CD4-positive, alpha-beta T cell (primary cell): Measurements from ENCODE around the gene TEX2. TPM values are rescaled to one million over a fixed set of nuclear protein-coding genes. Genes with fewer than 3 reads are reported as not detected.

ENCODE experiments used
- ATAC-seq: fragments of 200-7000 bp; cut with Tn5 transposase; one replicate; pipeline ENCODE4 v1.10.0; 2022; ENCODE audit warnings: mild to moderate bottlenecking; ENCODE audit not compliant: poor library complexity
- CTCF ChIA-PET: fragments of 350-600 bp; sonication (Branson Sonifier 250); formaldehyde crosslinking; loops from one replicate; lab custom pipeline; 2021; ENCODE audit warnings: antibody characterized with exemption, inconsistent platforms; lab: Charles Lee
- POLR2A ChIA-PET: fragments of 350-600 bp; sonication (Branson Sonifier 250); formaldehyde crosslinking; loops from one replicate; lab custom pipeline; 2021; ENCODE audit warnings: antibody characterized with exemption, inconsistent platforms; lab: Charles Lee
- DNase-seq, 14 experiments: peaks; one replicate each; pipeline ENCODE4 v3.0.0-alpha.2; 2013 to 2020; ENCODE audit warnings: mixed read lengths in 2 of 14
- H3K27ac ChIP-seq, 2 donors: one replicate each; pipeline versions ENCODE4 v1.5.1 to v1.7.0; 2013; ENCODE audit warnings: low read length in 2 of 2, low read depth in 1 of 2, mild to moderate bottlenecking in 1 of 2
- H3K27me3 ChIP-seq, 2 experiments: 1 replicate in 1 of 2; 2 replicates in 1 of 2; pipeline versions ENCODE4 v1.6.1 to v1.7.0; 2013; ENCODE audit warnings: low read length in 2 of 2, control low read depth in 1 of 2, mild to moderate bottlenecking in 1 of 2, moderate library complexity in 1 of 2; ENCODE audit not compliant: insufficient read depth in 2 of 2, control insufficient read depth in 1 of 2
- H3K36me3 ChIP-seq: one replicate; pipeline ENCODE4 v1.6.1; 2013; ENCODE audit warnings: low read length, control low read depth; ENCODE audit not compliant: insufficient read depth
- H3K4me1 ChIP-seq: one replicate; pipeline ENCODE4 v1.6.1; 2013; ENCODE audit warnings: low read length, control low read depth; ENCODE audit not compliant: insufficient read depth
- H3K4me3 ChIP-seq: one replicate; pipeline ENCODE4 v1.5.1; 2013; ENCODE audit warnings: mild to moderate bottlenecking, low read length, moderate library complexity
- H3K9me3 ChIP-seq, 2 experiments: 1 replicate in 1 of 2; 2 replicates in 1 of 2; pipeline versions ENCODE4 v1.6.1 to v1.7.0; 2013; ENCODE audit warnings: low read length in 2 of 2, mild to moderate bottlenecking in 2 of 2, control low read depth in 1 of 2, moderate library complexity in 1 of 2; ENCODE audit not compliant: control insufficient read depth in 1 of 2, insufficient read depth in 1 of 2
- H3K27ac Mint-ChIP-seq: one replicate; pipeline ENCODE4 v1.8.0; 2020; ENCODE audit warnings: mixed read lengths
- H3K27me3 Mint-ChIP-seq: one replicate; pipeline ENCODE4 v1.8.0; 2021; ENCODE audit warnings: mixed read lengths
- H3K36me3 Mint-ChIP-seq: one replicate; pipeline ENCODE4 v1.8.0; 2021; ENCODE audit warnings: low read depth, mixed read lengths
- H3K4me1 Mint-ChIP-seq: one replicate; pipeline ENCODE4 v1.8.0; 2021; ENCODE audit warnings: low read depth, mixed read lengths
- H3K4me3 Mint-ChIP-seq: one replicate; pipeline ENCODE4 v1.8.0; 2020; ENCODE audit warnings: mild to moderate bottlenecking, mixed read lengths
- H3K9me3 Mint-ChIP-seq: one replicate; pipeline ENCODE4 v1.8.0; 2020; ENCODE audit warnings: mixed read lengths
- intact Hi-C, 2 experiments: fragments of 100-400 bp; cut with DNase I in 1 of 2; cut with micrococcal nuclease in 1 of 2; formaldehyde crosslinking; loops; one replicate each; pipeline versions ENCODE4 v1.15.1 to v1.9.0; 2023 to 2025; cut with DNase I, micrococcal nuclease
- total RNA-seq, 174 experiments: library from RNA in 2 of 174; stranded (reverse) in 2 of 174; gene quantifications; one replicate each; pipeline ENCODE4 v1.2.3 and lab custom pipeline; 2021 to 2026
- TF ChIP-seq, protein P1 (sequence below): fragments of 200-600 bp; IDR thresholded peaks from one replicate; pipeline ENCODE4 v1.8.0; 2022; ENCODE audit warnings: antibody characterized with exemption, mild to moderate bottlenecking

TEX2 gene
- total RNA-seq, 2 experiments from 2014 or later = 8.6 to 8.9 TPM

DNA sequence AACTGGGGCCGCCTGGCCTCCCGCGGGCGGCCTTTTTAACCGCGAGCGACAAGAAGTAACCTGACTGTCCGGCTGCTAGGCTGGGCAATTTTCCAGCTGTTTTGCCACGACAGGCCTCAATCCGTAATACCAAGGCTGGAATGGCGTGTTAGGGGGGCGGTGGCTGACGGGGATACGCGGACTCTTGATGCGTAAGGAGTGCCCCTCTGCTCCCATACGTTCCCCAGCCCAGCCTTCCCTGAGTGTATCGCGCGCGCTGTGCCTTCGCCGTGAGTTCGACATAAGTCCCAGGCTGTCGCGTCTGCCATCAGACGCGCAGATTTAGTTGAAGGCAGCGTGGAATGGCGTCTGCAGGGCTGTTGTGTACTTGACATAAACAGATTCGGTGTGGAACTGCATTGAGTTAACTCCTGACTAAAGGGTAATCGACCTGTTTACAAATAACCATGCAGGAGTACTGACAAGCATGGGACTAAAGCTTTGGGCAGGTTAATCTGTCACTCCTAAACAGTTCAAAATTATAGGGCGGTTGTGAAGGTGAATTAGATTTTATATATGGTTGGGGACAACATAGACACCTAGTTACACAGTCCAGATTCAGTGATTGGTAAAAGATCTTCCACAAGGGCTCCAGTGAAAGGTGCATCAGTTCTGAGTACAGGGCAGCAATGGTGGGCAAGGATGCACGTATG lies 116.5 kb downstream of the TEX2 start:
- peak overlapping the region; percentile 78 for H3K4me3 ChIP-seq
- POLR2A ChIA-PET = interaction anchor here (0.6 to 5.0 kb wide), 64 partner anchors 9 to 1027 kb away, joined by 3 to 166 read pairs (median 7); partner anchors contain the start of genes CCDC47, CD79B, CEP95 and DDX42
- H3K9me3 ChIP-seq = no peaks in the 10 kb centered on the region
- peak overlapping the region; percentile 73 to 91 for H3K27ac ChIP-seq
- TF ChIP-seq, protein P1, sequence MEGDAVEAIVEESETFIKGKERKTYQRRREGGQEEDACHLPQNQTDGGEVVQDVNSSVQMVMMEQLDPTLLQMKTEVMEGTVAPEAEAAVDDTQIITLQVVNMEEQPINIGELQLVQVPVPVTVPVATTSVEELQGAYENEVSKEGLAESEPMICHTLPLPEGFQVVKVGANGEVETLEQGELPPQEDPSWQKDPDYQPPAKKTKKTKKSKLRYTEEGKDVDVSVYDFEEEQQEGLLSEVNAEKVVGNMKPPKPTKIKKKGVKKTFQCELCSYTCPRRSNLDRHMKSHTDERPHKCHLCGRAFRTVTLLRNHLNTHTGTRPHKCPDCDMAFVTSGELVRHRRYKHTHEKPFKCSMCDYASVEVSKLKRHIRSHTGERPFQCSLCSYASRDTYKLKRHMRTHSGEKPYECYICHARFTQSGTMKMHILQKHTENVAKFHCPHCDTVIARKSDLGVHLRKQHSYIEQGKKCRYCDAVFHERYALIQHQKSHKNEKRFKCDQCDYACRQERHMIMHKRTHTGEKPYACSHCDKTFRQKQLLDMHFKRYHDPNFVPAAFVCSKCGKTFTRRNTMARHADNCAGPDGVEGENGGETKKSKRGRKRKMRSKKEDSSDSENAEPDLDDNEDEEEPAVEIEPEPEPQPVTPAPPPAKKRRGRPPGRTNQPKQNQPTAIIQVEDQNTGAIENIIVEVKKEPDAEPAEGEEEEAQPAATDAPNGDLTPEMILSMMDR = no peak
- H3K4me1 ChIP-seq = peaks cover 21% of the 10 kb centered on the region
- intact Hi-C loops = loop anchor here (1.0 to 10.0 kb wide), 6 partner anchors 16 to 358 kb away; partner anchors contain the start of genes CEP95 (in 1 of the 2), DDX5 (in 1 of the 2), ERN1 (in 1 of the 2) and GH1 (in 1 of the 2)
- Mint-ChIP-seq H3K27me3 (no peaks in the 10 kb centered on the region), H3K4me3 (no peak overlapping the region), H3K4me1 (peaks cover 19% of the 10 kb centered on the region), H3K9me3 (no peaks in the 10 kb centered on the region), H3K27ac (no peak overlapping the region), H3K36me3 (peaks cover 40% of the 10 kb centered on the region)
- ATAC-seq = peak; percentile 21
- CTCF ChIA-PET = interaction anchor here (0.9 to 2.0 kb wide), 7 partner anchors 13 to 274 kb away, joined by 3 to 10 read pairs (median 6); partner anchors contain the start of gene ICAM2
- peaks cover 21% of the 10 kb centered on the region for H3K36me3 ChIP-seq
- H3K27me3 ChIP-seq = no peaks in the 10 kb centered on the region
- DNase-seq = peak; percentile 23 to 75 (median 50)

DNA sequence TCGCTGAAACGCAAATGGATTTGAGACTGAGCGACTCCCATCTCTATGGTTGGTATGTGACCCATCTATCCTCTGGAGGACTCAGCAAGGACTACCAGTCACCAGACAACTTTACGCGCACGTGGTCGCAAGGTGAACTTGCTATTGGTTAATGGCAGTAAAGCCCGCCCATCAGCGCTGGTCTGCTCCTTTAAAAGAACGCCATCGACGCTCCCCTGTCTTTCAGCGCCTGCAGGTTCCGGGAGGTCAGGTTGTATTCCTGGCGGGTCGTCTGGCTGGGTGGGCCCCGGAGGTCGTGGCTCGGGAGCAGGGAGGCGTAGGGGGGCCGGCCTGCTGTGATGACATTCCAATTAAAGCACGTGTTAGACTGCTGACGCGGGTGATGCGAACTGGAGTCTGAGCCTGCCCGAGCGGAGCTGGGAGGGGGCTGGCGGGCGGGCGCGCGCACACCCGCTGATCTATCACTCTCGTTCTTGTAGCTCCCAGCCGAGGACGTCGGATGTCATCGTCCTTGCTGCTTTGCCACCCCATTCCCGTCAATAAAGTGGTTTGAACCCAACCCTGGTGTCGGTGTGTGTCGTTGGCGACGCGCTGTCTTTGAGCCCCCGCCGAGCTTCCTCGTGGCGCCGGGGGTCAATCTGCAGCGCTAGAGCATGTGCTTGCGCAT lies 117.2 kb downstream of the TEX2 start:
- Mint-ChIP-seq H3K27me3 (no peaks in the 10 kb centered on the region), H3K9me3 (no peaks in the 10 kb centered on the region), H3K4me1 (peaks cover 19% of the 10 kb centered on the region), H3K36me3 (peaks cover 33% of the 10 kb centered on the region), H3K27ac (no peak overlapping the region), H3K4me3 (no peak overlapping the region)
- intact Hi-C loops = loop anchor here (1.0 to 10.0 kb wide), 8 partner anchors 16 to 359 kb away; partner anchors contain the start of genes TEX2 (in 2 of the 2), CEP95 (in 1 of the 2), DDX5 (in 1 of the 2) and ERN1 (in 1 of the 2)
- no peaks in the 10 kb centered on the region for H3K27me3 ChIP-seq
- peaks cover 21% of the 10 kb centered on the region for H3K4me1 ChIP-seq
- no peaks in the 10 kb centered on the region for H3K9me3 ChIP-seq
- H3K36me3 ChIP-seq = peaks cover 17% of the 10 kb centered on the region
- DNase-seq (peak; percentile 91 to 99 (median 95)), ATAC-seq (peak; percentile 88)
- ChIA-PET POLR2A (interaction anchor here (0.6 to 5.0 kb wide), 85 partner anchors 8 to 1027 kb away, joined by 3 to 166 read pairs (median 6); partner anchors contain the start of genes CCDC47, CD79B, CEP95 and DDX42), CTCF (interaction anchor here (0.6 to 2.0 kb wide), 12 partner anchors 12 to 274 kb away, joined by 3 to 10 read pairs (median 4); partner anchors contain the start of gene ICAM2)
- H3K4me3 ChIP-seq = peak overlapping the region; percentile 78
- TF ChIP-seq, protein P1 = no peak
- H3K27ac ChIP-seq = peak overlapping the region; percentile 73 to 91

DNA sequence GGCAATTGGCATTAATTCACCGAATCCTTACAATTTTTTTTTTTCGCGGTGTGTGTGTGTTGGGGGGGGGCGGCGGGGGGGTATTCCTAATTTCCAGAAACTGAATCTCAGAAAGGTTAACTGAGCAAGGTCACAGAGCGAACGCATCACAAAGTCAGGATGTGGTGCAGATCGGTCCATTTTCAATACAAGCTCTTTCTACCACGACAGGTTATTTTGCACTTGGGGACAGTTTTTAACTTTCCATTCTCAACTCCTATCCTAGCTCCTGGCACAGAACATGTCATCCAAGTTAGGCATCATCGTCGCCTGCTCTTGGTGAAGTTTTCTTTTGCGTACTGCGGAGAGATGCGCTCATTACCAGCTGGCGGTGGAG lies 117.7 kb downstream of the TEX2 start:
- H3K27me3 Mint-ChIP-seq = no peaks in the 10 kb centered on the region
- peak overlapping the region; percentile 78 for H3K4me3 ChIP-seq
- H3K4me1 Mint-ChIP-seq = peaks cover 19% of the 10 kb centered on the region
- H3K27ac Mint-ChIP-seq = no peak overlapping the region
- no peak for DNase-seq
- H3K36me3 ChIP-seq = peaks cover 12% of the 10 kb centered on the region
- H3K27ac ChIP-seq = peak overlapping the region; percentile 73 to 91
- H3K9me3 ChIP-seq = no peaks in the 10 kb centered on the region
- H3K4me1 ChIP-seq = peaks cover 21% of the 10 kb centered on the region
- intact Hi-C loops = loop anchor here (1.0 to 10.0 kb wide), 6 partner anchors 118 to 359 kb away; partner anchors contain the start of genes CEP95 (in 1 of the 2), DDX5 (in 1 of the 2), GH1 (in 1 of the 2) and SMARCD2 (in 1 of the 2)
- no peak overlapping the region for H3K4me3 Mint-ChIP-seq
- no peaks in the 10 kb centered on the region for H3K27me3 ChIP-seq
- TF ChIP-seq, protein P1 = no peak
- CTCF ChIA-PET = interaction anchor here (0.6 to 2.0 kb wide), 10 partner anchors 12 to 226 kb away, joined by 3 to 10 read pairs (median 4); partner anchors contain the start of gene ICAM2
- peaks cover 28% of the 10 kb centered on the region for H3K36me3 Mint-ChIP-seq
- no peaks in the 10 kb centered on the region for H3K9me3 Mint-ChIP-seq
- POLR2A ChIA-PET = interaction anchor here (0.6 to 5.0 kb wide), 73 partner anchors 9 to 524 kb away, joined by 3 to 166 read pairs (median 7); partner anchors contain the start of genes CCDC47, CD79B, CEP95 and DDX42
- ATAC-seq = peak; percentile 20
